MM.1S (cell line): ENCODE measurements around the gene SNCA.

ENCODE experiments used
- EZH2phosphoT487 ChIP-seq: fragments of 300-600 bp; sonication (generic); IDR thresholded peaks from 2 replicates; pipeline ENCODE4 v1.6.1; 2018; ENCODE audit warnings: antibody characterized with exemption, low read length
- TF ChIP-seq, protein P1 (sequence below): fragments of 300-600 bp; sonication (generic); IDR thresholded peaks from 2 replicates; pipeline ENCODE4 v1.5.1; 2016; ENCODE audit warnings: antibody characterized with exemption, low read length, mixed read lengths

DNA sequence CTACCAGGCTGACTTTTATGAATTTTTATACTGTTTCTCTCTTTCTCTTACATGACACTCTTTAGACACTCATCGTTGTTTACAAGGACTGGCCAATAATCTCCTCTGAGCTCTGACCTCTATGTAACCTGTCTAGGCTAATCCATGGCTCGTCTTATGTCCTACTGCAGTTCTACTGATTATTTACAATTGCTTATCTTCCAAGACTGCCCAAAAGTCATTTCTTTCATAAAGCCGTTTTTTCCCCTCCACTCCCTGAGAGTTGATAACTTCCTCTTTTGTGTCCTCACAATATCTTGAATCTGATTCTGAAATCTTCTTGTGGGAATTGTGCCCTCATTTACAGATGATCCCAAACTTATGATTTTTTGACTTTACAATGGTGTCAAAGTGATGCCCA, 18.3 kb upstream of the SNCA start:
- TF ChIP-seq, protein P1, sequence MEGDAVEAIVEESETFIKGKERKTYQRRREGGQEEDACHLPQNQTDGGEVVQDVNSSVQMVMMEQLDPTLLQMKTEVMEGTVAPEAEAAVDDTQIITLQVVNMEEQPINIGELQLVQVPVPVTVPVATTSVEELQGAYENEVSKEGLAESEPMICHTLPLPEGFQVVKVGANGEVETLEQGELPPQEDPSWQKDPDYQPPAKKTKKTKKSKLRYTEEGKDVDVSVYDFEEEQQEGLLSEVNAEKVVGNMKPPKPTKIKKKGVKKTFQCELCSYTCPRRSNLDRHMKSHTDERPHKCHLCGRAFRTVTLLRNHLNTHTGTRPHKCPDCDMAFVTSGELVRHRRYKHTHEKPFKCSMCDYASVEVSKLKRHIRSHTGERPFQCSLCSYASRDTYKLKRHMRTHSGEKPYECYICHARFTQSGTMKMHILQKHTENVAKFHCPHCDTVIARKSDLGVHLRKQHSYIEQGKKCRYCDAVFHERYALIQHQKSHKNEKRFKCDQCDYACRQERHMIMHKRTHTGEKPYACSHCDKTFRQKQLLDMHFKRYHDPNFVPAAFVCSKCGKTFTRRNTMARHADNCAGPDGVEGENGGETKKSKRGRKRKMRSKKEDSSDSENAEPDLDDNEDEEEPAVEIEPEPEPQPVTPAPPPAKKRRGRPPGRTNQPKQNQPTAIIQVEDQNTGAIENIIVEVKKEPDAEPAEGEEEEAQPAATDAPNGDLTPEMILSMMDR: no peak
- TF ChIP-seq EZH2phosphoT487: no peak
